GM21576 (cell line): Measurements from ENCODE around the gene FIGN.

Experiments used
- ATAC-seq: cut with Tn5 transposase; IDR thresholded peaks from one replicate; pipeline ENCODE4 v1.9.1; 2021; ENCODE audit warnings: mild to moderate bottlenecking, moderate library complexity; ENCODE audit not compliant: unreplicated experiment

FIGN gene

DNA sequence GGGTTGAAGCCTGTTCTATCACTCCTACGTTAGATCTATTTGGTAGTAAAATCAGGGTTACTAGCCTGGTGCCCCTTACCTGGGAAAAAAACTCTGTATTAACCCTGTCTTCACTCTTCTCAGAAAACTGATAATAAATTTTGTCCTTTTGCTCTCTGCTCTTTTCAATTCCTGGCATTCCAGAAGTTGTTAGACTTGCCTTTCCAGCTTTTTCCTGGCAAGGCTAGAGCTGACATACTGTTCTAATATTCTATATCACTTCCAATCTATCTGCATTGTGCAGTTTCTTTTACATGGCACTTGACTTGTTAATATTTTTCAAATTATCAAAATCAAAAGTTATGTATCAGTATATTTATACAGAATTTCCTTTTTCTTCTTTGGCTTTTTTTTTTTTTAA lies 162.2 kb downstream of the FIGN start:
- no peak for ATAC-seq

DNA sequence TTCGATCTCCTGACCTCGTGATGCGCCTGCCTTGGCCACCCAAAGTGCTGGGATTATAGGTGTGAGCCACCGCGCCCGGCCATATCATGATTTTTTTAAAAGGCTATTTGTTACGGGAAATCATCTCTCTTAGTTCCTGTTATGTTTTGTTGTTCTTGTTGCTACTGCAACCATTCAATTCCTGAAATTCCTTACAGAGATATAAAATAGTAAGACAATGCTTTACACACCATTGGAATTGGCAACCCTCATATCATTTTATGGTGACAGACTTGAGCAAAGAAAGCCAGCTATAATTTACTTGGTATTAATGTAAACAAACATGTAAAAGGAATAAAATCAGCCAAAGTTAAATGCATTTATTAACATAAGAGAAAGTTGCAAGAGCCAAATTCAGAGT lies 163.0 kb downstream of the FIGN start:
- ATAC-seq: no peak

DNA sequence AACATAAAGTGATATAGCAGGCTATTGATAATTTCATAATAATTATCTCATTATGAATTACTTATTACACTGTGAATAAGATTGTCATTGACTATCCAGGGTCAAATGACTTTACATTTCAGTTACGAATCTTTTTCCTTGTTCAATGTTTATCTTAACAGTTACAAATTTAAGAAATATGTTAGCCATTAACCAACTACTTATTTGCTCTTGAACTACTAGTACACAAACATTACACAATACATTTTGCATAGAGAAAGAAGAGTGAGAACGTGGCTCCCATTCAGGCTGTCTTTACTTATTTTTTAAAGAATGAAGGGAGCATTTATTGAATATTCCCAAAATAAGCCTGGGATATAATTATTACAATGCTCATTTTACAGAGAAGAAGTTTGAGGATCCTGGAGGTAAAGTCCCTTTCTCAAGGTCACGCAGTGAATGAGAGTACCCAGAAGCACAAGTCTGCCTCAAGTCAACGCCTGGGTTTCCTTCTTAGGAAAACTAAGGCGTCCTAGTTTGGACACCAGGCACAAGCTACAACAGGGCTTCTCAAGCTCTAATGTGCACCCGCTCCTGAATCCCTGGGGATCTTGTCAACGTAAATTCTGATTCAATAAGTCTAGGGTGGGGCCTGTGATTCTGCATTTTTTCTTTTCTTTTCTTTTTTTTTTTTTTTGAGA lies 164.2 kb downstream of the FIGN start:
- no peak for ATAC-seq

DNA sequence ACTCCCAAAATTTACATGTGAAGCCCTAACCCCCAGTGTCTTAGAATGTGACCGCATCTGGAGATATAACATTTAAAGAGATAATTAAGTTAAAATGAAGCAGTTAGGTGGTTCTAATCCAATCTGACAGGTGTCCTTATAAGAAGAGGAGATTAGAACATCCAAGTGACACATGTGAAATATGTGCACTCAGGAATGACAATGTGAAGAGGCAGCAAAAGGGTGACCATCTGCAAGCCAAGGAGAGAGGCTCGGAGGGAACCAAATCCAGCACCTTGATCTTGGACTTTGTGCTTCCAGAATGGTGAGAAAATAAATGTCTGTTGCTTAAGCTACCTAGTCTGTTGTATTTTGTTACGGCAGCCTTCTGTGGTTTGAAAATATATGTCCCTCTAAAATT lies 165.4 kb downstream of the FIGN start:
- ATAC-seq: no peak

DNA sequence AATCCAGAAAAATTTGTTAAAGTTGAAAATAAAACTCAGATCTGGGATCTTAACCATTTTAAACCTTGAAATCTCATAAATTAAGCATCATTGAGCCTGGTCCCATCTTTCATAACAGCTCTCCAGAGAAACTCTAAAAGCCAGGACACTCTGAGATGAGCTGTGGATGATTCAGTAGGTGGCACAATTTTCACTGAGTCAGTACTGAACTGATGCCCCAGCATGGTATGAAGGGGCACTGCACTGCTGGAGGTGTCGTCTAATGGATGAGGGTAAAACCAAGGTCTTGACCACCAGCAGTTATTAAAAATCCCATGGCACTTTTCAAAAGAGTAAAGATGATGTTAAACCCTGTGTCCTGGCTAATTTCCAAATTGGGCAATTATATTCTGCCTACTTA lies 170.6 kb downstream of the FIGN start:
- ATAC-seq: no peak

DNA sequence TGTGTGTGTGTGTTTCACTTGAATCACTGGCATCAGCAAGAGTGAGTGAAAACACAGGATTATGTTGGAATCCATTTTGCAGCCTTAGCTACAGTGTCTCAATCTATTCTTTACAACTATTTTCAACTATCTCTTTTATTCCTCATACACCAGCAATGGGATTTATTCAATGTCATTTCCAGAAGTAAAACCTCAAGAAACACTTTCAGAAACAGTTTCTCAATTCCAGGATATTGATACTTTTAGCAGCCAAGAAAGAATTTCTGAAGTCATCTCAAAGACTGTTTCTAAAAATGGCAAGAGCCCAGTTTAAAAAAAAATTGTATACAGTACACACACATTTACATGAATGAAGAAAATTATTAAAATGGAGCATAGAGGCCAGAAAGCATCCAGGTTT lies 171.6 kb downstream of the FIGN start:
- no peak for ATAC-seq

DNA sequence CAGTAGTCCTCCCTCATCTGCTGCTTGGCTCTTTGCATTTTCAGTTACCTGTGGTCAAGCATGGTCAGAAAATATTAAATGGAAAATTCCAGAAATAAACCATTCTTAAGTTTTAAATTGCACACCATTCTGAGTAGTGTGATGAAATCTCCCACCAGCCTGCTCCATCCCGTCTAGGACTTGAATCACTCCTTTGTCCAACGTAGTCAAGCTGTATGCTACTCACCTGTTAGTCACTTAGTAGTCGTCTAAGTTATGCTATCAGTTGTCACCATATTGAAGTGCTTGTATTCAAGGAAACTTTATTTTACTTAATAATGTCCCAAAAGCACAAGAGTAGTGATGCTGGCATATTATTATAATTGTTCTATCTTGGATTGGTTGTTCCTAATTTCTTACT lies 172.5 kb downstream of the FIGN start:
- no peak for ATAC-seq

DNA sequence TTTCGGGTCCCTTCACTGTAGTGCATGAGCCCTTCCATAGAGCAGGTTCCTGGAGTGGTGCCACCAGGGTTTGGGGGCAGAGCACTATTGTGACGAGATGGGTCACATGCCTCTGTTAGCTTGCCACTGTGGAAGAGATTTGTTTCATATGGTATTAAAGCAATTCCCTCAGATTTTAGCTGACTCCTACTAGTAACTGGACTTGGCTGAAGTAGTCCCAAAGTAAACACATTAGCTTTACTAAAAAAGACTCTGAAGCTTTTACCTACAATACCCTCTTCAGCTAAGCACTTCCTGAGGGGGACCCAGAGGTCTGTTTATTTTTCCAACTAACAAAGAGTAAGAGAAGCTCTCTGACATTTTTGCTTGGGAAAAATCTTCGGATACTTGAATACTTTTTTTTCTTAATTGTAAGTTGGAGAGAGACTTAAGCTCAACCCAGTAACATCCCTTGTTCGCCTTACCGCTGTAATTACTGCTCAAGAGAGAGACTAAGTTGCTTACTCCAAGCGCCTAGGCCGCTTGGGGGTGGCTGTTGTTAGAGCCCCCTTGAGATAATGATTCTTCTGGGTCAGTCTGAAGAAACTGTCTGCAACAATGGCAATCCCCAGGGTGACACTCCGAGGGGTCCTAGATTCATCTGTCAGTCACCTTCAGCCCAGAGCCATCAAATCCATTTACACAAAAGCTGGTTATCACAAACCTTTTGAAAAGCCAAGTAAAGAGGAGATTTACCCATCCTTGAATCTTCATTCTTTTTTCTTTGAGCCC lies 177.4 kb downstream of the FIGN start:
- no peak for ATAC-seq

DNA sequence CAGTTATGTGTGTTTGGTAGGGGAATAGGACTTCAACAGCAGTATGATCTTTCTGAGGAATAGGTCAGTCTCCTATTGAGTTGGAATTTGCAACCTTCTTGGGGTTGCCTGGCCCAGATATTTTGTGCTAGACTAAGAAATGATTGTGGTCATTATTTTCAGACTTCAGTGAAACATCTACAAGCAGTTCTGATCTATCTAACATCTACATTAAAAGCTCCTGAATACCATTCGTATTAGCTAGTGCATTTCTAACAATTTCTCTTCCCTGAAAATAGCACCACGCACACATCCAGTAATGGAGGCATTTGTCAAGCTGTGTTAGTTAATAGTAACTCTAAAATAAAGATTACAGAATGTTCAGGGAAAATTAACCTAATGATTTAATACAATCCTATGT lies 179.3 kb downstream of the FIGN start:
- ATAC-seq: no peak

DNA sequence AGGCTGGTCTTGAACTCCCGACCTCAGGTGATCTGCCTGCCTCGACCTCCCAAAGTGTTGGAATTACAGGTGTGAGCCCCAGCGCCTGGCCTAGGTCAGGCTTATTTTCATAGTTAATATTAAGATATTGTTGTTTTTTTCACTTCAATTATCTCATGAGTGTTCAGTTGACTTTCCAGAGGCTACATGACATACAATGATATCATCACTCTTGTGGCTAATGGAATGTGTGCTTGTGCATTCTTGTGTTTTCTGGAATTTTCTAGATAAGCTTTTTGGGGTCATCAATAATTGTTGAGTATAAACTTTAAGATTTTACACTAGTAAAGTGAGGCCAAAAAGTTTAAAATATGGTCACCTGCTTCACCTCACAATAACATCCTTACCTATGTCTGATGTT lies 180.9 kb downstream of the FIGN start:
- no peak for ATAC-seq

DNA sequence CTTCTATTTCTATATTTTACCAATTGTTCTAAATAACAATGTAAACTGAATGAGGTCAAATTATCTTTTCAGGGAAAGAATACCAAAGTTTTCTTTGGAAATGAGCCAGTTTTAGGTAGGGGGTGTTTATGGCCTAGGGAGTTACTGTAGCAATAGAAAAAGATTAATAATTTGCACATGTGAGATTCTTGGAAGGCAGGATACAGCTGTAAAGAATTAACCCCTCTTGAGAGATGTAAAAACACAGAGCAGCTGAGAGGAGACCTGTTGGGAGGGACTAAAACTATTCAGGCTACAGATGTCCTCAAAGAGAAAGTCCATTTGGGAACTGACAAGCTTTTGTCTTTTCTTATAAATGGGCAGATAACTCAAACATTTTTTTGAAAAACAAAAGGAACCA lies 182.2 kb downstream of the FIGN start:
- no peak for ATAC-seq

DNA sequence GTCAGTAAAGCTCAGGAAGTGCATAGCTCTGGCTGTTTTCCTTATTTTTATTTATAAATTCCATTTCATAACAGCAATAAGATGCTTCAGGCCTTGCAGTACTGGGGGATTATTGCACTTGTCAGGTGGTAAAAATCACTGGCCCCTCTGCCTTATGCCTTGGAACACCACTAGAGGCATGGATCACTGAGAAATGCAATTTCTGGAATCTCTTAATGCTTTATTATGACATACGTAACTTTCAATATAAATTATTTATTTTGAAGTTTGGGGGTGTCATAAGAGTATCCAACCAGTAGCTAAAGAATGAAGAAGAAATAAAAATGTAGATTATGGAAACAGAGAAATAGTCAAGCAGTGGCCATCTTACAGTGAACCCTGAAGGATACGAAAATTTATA lies 183.1 kb downstream of the FIGN start:
- ATAC-seq: no peak

DNA sequence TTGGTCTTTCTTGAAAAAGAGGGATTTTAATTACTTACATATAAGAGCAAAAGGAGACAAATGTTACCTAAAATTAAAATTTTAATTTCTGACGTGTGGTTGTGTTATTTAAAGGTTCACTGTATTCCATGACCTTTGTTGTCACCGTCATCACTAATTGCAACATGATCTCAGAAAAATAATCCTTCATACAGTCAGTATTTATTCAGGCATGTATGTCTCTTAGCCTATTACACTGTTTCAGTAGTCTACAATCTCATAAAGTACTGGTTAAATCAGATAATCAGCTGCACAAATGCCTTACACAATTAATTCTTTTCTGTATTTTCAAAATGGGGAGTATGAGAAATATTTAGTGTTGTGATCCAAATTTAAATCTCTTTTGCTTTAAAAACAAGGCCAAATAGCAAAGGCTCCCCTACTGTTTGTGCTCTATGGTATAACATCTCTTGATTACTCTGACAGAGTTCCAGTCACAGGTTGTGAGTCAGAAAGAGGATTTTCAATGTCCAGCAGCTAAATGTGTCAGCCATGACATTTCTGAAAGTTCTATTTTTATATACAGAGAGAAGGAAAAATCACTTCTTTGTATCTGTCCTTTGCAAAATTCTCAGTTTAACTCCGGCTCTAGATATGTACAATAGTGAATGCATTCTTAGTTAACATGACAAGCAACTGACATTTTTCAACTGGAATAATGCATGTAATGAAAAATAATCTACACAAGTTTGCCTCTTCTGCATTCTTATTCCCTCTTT lies 184.0 kb downstream of the FIGN start:
- no peak for ATAC-seq

DNA sequence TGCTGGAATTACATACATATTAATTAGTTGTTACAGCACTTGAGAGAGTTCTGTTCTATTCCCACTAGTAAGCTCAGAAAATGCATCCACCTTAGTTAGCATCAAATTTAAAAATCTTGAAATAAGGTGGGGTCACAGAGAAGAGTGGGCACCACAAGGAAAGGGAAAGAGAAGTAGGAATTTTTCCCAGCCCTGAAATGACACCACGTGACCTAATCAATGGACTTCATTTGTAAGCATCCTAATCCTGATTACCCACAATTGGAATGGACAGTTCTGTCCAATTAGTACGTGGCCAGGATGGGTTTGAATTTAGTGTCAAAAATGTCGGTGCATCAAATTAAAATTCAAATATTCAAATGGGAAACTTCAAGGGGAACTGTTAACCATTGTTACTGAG lies 186.8 kb downstream of the FIGN start:
- no peak for ATAC-seq
